Measurements from ENCODE around the gene KRTAP4-11. TPM values are rescaled to one million over a fixed set of nuclear protein-coding genes. Genes with fewer than 3 reads are reported as not detected.
"Not testable (repeated sequence)": the region's sequence is repeated elsewhere in the genome, so short reads cannot be mapped to it uniquely, and the experiment has no call there.

KRTAP4-11 gene
- total RNA-seq (2014; rRNA removed; shearing (Covaris generic)): not detected in 2 replicates

DNA sequence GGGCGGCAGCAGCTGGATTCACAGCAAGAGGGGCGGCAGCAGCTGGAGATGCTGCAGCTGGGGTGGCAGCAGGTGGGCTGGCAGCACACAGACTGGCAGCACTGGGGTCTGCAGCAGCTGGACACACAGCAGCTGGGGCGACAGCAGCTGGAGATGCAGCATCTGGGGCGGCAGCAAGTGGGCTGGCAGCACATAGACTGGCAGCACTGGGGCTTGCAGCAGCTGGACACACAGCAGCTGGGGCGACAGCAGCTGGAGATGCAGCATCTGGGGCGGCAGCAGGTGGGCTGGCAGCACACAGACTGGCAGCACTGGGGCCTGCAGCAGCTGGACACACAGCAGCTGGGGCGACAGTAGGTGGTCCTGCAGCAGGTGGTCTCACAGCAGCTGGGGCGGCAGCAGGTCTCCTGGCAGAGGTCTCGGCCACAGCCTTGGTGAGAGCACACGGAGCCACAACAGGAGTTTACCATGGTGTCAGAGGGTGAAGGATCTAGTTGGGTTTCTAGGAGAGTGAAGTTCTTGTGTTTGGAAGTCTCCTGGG, at the start of gene KRTAP4-11:
TSS of gene KRTAP4-11 (minus strand) at position 528 of the 541 bp plus-strand sequence. CDS start at position 470, 58 bp downstream.
- in situ Hi-C loops (cut with HindIII; ENCODE audit: low sequenced_read_pairs); DNase-seq (ENCODE audit: low spot score): not testable (repeated sequence)

DNA sequence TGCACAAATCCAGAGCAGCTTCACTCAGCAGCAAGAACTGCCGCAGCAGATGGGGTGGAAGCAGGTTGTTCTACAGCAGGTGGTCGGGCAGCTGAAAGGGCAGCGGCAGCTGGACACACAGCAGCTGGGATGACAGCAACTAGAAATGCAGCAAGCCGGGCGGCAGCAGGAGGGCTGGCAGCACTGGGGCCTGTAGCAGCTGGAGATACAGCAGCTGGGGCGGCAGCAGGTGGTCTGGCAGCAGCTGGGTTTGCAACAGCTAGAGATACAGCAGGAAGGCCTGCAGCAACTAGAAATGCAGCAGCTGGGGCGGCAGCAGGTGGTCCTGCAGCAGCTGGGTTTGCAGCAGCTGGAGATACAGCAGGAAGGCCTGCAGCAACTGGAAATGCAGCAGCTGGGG, 49.4 kb upstream of the KRTAP4-11 start:
- DNase-seq (ENCODE audit: low spot score): no peak
- in situ Hi-C loops (cut with HindIII; ENCODE audit: low sequenced_read_pairs): no loop called here

DNA sequence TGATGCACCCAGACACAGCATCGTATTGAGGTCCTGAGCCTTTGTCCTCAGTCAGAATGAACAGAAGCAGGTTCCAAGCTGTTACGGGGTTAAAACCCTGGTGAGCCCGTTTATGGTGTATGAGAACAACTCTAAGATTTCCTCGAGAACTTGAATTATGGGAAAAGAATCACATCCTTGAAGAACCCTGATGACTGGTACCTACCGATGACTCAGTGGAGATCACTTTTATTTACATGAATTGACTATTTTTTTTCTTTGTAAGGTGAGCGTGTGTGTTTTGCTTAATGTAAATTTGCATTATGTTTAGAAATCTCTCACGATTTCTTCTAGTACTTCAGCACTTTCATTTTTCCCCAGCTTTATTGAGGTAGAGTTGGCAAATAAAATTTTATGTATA, 45.7 kb upstream of the KRTAP4-11 start:
- DNase-seq (ENCODE audit: low spot score): no peak
- in situ Hi-C loops (cut with HindIII; ENCODE audit: low sequenced_read_pairs): no loop called here

DNA sequence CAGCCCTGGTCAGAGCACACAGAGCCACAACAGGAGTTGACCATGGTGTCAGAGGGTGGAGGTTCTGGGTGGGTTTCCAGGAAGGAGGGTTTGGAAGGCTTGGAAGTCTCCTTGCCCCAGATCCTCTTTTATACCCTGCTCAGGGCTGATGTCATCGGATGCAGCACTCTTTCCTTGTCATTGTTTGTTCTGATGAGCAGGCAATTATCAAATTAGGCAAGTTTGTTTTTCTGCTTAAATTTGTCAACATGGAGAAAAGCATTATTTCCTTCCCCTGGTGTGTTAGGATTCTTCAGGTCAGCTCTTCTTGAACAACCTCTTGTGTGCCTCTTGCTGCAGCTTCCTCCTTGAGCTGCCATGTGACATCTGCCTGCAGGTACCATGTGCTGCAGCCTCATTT, 42.5 kb upstream of the KRTAP4-11 start, which contains the start of gene KRTAP4-4:
TSS of gene KRTAP4-4 (minus strand) at position 101 of the 400 bp plus-strand sequence. CDS start at position 44, 57 bp downstream.
- in situ Hi-C loops (cut with HindIII; ENCODE audit: low sequenced_read_pairs): no loop called here

DNA sequence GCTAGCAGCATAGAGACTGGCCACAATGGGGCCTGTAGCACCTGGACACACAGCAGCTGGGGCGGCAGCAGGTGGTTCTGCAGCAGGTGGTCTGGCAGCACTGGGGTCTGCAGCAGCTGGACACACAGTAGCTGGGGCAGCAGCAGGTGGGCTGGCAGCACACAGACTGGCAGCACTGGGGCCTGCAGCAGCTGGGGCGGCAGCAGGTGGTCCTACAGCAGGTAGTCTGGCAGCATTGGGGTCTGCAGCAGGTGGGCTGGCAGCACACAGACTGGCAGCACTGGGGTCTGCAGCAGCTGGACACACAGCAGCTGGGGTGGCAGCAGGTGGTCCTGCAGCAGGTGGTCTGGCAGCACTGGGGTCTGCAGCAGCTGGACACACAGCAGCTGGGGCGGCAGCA, 42.0 kb upstream of the KRTAP4-11 start:
- DNase-seq (ENCODE audit: low spot score); in situ Hi-C loops (cut with HindIII; ENCODE audit: low sequenced_read_pairs): not testable (repeated sequence)

More for the DNA sequence above, 42.5 kb upstream of the KRTAP4-11 start, which contains the start of gene KRTAP4-4:
- DNase-seq (ENCODE audit: low spot score): no peak

DNA sequence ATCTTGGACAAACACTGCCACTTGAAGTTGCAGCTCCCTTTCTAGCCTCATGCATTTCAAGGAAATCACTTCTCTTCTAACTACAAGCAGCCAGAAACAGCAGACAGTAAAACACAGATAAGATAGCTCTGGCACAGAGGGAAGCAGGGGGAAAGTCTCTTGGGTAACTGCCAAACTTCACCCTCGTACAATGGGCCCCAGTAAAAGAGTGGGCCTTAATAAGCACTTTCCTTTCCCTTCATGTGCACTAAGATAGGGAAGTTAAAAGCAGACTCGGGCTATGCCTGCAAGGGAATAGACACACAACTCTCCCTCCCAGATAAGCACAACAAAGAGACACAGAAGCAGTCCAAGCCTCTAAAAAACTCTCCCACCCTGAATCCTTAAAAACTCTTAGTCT, 35.7 kb upstream of the KRTAP4-11 start:
- no peak for DNase-seq (ENCODE audit: low spot score)
- in situ Hi-C loops (cut with HindIII; ENCODE audit: low sequenced_read_pairs): no loop called here

DNA sequence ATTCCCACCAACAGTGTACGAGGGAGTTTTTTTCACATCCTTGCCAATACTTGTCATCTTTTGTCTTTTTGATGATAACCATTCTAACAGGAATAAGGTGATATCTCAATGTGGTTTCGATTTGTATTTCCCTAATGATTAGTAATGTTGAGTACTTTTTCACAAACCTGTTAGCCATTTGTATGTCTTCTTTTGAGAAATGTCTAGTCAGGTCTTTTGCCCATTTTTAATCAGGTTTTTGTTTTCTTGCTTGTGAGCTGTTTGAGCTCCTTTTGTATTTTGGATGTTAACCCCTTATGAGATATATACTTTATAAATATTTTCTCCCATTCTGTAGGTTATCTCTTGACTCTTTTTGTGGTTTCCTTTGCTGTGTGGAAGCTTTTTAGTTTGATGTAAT, 33.4 kb upstream of the KRTAP4-11 start:
- DNase-seq (ENCODE audit: low spot score): no peak
- in situ Hi-C loops (cut with HindIII; ENCODE audit: low sequenced_read_pairs): no loop called here

DNA sequence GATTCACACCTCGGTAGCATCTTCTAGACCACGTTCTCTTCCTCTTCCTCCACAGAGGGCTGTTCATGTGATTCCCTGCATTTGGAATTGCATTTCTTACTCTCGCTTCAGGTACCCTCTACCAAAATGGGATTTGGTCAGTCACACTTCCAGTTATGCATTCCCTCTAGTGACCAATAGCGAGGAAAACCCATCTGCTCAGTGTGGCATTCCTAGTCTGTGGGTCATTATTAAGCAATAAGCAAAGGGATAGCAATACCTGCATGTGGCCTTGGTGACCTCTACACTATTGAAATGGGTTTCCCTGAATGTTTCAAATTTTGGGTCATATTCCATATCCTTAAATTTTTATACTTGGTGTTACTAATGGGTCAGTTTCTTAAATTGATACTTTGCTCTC, 31.9 kb upstream of the KRTAP4-11 start:
- no peak for DNase-seq (ENCODE audit: low spot score)
- in situ Hi-C loops (cut with HindIII; ENCODE audit: low sequenced_read_pairs): no loop called here

DNA sequence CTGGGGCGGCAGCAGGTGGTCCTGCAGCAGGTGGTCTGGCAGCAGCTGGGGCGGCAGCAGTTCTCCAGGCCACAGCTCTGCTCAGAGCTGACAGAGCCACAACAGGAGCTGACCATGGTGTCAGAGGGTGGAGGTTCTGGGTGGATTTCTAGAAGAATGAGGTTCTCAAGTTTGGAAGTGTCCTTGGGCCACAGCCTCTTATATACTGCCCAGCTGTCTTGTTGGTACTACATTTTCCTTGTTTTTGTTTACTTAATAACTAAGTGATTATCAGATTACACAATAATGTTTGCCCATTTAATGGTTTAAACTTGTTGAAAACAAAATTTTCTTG, 31.4 kb upstream of the KRTAP4-11 start, which contains the start of gene KRTAP4-5:
TSS of gene KRTAP4-5 (minus strand) at position 174 of the 334 bp plus-strand sequence. CDS start at position 116, 58 bp downstream.
- in situ Hi-C loops (cut with HindIII; ENCODE audit: low sequenced_read_pairs): no loop called here
- DNase-seq (ENCODE audit: low spot score): no peak

DNA sequence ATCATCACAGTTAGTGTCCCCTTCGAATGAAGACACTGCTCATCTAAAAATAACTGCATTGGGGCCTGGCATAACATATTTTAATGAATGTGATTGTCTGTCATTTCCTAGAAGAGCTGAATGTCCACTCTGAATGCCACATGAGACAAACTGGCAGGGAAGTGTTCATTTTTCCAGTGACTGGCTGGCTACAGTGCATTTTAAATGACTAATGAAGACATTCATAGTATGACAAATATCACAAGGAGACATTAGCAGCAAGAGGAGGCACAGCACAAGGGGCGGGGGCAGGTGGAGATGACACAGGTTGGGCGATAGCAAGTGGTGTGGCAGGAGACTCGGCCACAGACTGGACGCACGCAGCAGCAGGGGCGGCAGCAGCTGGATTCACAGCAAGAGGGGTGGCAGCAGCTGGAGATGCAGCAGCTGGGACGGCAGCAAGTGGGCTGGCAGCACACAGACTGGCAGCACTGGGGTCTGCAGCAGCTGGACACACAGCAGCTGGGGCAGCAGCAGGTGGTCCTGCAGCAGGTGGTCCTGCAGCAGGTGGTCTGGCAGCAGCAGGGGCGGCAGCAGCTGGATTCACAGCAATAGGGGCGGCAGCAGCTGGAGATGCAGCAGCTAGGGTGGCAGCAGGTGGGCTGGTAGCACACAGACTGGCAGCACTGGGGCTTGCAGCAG, 30.9 kb upstream of the KRTAP4-11 start:
- in situ Hi-C loops (cut with HindIII; ENCODE audit: low sequenced_read_pairs); DNase-seq (ENCODE audit: low spot score): not testable (repeated sequence)

DNA sequence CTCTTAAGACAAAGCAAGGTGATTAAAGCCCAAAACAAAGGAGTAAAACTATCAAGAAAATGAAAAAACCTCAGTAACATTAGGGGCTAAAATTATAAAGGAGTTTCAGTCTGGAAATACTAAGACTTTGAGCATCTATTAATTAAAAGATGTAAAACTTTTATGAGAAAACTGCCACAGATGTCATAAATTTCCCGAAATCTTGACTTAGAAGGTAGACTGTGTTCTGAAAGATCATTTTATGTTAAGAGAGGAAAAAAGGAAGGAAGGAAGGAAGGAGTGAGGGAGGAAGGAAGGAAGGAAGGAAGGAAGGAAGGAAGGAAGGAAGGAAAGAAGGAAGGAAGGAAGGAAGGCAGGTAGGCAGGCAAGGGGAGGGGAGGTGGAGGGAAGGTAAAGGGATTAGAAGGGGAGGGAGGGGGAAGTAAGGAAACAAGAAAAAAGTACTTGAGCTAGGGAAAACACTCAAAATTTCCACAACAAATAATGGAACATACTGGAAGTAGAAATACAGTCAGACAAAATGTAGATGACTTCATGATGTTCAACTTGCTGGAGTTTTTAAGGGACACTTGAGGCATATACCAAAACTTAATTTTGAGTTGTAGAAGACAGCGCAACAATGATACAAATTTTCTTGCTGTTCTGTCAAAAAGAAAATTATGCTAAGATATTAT, 29.5 kb upstream of the KRTAP4-11 start:
- DNase-seq (ENCODE audit: low spot score): no peak

DNA sequence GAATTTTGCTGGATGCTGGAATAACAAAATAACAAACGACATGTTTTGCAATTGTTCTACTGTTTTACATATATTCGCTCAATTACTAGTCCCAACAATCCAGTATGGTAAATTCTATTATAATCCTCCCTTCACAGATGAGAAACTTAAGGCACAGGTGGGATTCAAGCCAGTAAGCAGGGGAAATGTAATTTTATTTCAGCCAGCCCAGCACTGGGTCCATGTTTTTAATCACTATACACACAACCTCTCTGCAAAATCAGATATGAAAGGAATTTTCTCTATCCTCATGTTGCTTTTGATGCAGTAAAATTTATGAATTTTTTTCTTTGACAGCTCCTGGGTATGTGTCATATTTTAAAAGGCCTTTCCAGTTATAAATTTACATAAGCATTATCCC, 27.1 kb upstream of the KRTAP4-11 start:
- in situ Hi-C loops (cut with HindIII; ENCODE audit: low sequenced_read_pairs): no loop called here

More for the DNA sequence above, 29.5 kb upstream of the KRTAP4-11 start:
- in situ Hi-C loops (cut with HindIII; ENCODE audit: low sequenced_read_pairs): no loop called here

DNA sequence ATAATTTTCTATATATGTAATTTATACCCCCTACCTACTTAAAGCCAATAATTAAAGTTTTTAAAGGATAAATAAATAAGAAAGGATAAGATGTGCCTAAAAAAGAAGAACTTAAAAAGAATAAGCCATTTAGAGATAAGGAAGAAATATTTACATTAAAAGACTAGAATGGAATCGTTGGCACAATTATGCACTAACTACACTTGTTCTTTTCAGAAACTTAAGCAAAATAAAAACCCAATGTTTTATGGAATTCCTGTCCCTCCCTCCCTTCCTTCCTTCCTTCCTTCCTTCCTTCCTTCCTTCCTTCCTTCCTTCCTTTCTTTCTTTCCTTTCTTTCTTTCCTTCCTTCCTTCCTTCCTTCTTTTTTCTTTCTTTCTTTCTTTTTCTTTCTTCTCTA, 26.7 kb upstream of the KRTAP4-11 start:
- DNase-seq (ENCODE audit: low spot score): no peak
- in situ Hi-C loops (cut with HindIII; ENCODE audit: low sequenced_read_pairs): no loop called here

More for the DNA sequence above, 27.1 kb upstream of the KRTAP4-11 start:
- no peak for DNase-seq (ENCODE audit: low spot score)

DNA sequence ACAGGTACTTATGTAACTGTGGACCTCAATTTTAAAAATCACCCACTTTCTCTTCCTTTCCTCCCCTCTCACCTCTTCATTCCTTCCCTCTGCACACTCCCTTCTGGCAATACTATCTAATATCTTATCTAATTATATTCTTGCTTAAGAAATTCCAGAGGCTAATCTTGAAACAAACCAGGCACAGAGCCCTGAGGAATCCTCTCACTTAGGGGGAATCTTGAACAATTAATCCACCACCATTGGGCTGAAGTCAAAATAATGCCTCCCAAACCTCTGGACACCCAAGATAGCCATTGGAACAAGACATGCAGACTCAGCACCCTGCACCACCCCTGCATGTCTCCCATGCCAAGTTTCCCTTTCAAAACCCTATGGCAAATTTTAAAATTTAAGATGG, 23.2 kb upstream of the KRTAP4-11 start:
- in situ Hi-C loops (cut with HindIII; ENCODE audit: low sequenced_read_pairs): no loop called here
- no peak for DNase-seq (ENCODE audit: low spot score)

DNA sequence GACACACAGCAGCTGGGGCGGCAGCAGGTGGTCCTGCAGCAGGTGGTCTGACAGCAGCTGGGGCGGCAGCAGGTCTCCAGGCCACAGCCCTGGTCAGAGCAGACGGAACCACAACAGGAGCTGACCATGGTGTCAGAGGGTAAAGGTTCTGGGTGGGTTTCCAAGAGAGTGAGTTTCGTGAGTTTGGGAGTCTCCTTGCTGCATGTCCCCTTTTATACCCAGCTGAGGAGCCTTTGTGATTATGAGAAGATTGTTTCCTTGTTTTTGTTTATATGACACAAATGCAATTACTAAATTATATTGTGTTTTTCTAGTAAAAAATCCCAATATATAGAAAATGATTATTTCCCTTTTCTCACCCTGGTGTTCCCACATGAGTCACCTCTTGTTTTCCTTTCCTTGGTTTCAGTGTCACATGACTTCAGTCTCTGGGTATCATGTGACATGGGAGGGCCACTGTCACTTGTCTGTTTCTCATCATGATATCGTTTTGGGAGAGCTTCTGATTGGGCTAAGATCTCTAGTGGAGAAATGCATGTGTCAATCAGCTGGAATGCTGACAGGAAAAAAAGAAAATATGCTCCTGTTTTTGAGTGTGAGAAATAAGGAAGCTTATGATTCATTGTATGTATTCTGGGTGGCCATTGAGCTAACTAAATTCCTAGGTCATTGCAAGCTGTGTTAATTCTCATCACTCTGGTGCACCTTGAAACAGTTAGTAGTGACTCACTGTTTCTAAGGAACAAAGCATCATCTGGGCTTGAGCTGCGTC, 22.4 kb upstream of the KRTAP4-11 start, which contains the start of gene KRTAP4-6:
TSS of gene KRTAP4-6 (minus strand) at position 185 of the 772 bp plus-strand sequence. CDS start at position 128, 57 bp downstream.
- no peak for DNase-seq (ENCODE audit: low spot score)
- in situ Hi-C loops (cut with HindIII; ENCODE audit: low sequenced_read_pairs): no loop called here

DNA sequence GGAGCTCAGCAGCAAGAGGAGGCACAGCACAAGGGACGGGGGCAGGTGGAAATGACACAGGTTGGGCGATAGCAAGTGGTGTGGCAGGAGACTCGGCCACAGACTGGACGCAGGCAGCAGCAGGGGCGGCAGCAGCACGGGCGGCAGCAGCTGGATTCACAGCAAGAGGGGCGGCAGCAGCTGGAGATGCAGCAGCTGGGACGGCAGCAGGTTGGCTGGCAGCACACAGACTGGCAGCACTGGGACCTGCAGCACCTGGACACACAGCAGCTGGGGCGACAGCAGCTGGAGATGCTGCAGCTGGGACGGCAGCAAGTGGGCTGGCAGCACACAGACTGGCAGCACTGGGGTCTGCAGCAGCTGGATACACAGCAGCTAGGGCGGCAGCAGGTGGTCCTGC, 21.7 kb upstream of the KRTAP4-11 start:
- DNase-seq (ENCODE audit: low spot score); in situ Hi-C loops (cut with HindIII; ENCODE audit: low sequenced_read_pairs): not testable (repeated sequence)

DNA sequence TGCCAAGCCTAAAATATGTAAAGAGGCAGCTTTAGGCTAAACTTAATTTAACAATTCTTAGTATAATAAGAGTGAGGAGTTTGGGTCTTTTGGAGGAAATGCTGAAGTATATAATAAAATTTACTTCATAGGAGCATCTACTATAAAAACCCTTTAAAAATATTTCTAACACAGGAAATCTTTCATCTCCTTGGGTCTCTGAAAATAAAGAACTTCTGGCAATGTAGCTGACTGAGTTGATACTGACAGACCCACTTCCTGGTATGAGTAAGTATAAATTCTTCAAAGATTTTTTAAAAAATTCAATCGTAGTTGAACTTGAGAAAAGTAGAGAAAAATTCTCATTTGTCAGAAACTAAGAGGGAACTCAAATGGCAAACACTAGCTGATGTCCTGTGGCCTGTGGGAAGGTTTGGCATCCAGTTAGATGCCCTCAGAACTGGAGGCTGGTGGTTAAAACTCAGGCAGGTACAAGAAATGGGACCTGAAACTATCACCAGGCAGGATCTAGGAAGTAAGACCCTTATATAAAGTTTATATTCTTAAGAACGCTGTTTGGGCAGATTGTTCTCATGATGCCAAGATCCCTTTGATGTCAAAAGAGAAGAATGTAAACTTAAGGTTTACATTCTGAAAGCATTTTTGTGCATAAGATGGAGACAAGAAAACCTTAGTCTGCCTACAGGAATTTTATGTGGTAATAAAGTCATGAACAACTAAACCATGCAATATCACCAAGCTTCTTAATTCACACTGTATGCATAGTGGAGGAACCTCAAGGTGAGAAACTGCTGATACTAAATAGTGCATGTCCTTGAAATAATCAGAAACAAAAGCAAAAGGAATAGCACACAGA, 15.9 kb upstream of the KRTAP4-11 start:
- in situ Hi-C loops (cut with HindIII; ENCODE audit: low sequenced_read_pairs): no loop called here
- DNase-seq (ENCODE audit: low spot score): no peak

DNA sequence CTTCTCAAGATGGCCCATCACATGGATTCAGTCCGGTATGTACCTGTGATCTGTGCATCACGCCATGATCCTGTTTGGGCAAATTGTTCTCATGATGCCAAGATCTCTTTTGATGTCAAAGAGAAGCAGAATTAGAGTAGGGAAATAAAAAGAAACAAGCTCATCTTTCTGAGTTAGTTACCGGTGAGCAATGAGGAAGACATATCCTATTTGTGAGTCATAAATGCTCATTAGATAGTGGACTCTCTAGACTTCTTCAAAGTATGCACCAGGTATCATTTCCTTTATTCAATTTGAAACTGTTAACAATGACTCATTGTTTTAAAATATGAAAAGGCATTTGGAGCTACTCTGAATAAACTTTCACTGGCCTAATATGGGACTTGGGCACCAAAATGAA, 13.8 kb upstream of the KRTAP4-11 start:
- in situ Hi-C loops (cut with HindIII; ENCODE audit: low sequenced_read_pairs): no loop called here
- DNase-seq (ENCODE audit: low spot score): no peak
